IgD-negative memory B cell (primary cell): ENCODE measurements around the gene KIFBP. TPM values are rescaled to one million over a fixed set of nuclear protein-coding genes. Genes with fewer than 3 reads are reported as not detected.

Source experiments
- polyA plus RNA-seq: library from polyadenylated mRNA; unstranded; fragments of 300-500 nt; fragmentation: Illumina TruSeq; gene quantifications from one replicate; pipeline ENCODE4 v1.2.3, GENCODE V29; 2021

KIFBP gene
- polyA plus RNA-seq, 1 donor from 2014 or later: 2.9 TPM

Other genes starting within 250 kb of the KIFBP start
- gene STOX1, start 161.3 kb upstream of the KIFBP start, polyA plus RNA-seq: 0.24 TPM
- gene DDX50, start 87.5 kb upstream of the KIFBP start, polyA plus RNA-seq: 22.0 TPM
- 16.1 TPM for gene DDX21, start 32.6 kb upstream of the KIFBP start, polyA plus RNA-seq
- gene SRGN, start 99.3 kb downstream of the KIFBP start, polyA plus RNA-seq: 65.1 TPM
- 27.6 TPM for gene VPS26A, start 135.4 kb downstream of the KIFBP start, polyA plus RNA-seq
- 23.0 TPM for gene SUPV3L1, start 191.4 kb downstream of the KIFBP start, polyA plus RNA-seq
- gene HKDC1, start 231.5 kb downstream of the KIFBP start, polyA plus RNA-seq: 0.43 TPM